Activated CD8-positive, alpha-beta T cell treated with anti-CD3 and anti-CD28 coated beads, Interleukin-2, amount 10 ng/mL, durations not matched to agents 7 days and 5 days (primary cell): Measurements from ENCODE around the gene MAP3K14. TPM values are rescaled to one million over a fixed set of nuclear protein-coding genes. Genes with fewer than 3 reads are reported as not detected.
A peak's percentile ranks its signal among the peaks of the same experiment; 100 is the strongest.

Experiments
- ATAC-seq: fragments of 150-1000 bp; cut with Tn5 transposase; one replicate; pipeline ENCODE4 v1.10.0; 2021; ENCODE audit warnings: moderate library complexity
- CTCF ChIA-PET: fragments of 350-600 bp; sonication (Branson Sonifier 250); formaldehyde crosslinking; loops from one replicate; lab custom pipeline; 2021; ENCODE audit warnings: antibody characterized with exemption; lab: Charles Lee
- POLR2A ChIA-PET: fragments of 350-600 bp; sonication (Branson Sonifier 250); formaldehyde crosslinking; loops from one replicate; lab custom pipeline; 2021; ENCODE audit warnings: antibody characterized with exemption; lab: Charles Lee
- DNase-seq: peaks from one replicate; pipeline ENCODE4 v3.0.0-alpha.2; 2020
- H3K27ac Mint-ChIP-seq: one replicate; pipeline ENCODE4 v1.8.0; 2021; ENCODE audit warnings: mild to moderate bottlenecking, mixed read lengths
- H3K27me3 Mint-ChIP-seq: one replicate; pipeline ENCODE4 v1.8.0; 2021; ENCODE audit warnings: low read depth, mixed read lengths
- H3K36me3 Mint-ChIP-seq: one replicate; pipeline ENCODE4 v1.8.0; 2021; ENCODE audit warnings: low read depth, mixed read lengths
- H3K4me1 Mint-ChIP-seq: one replicate; pipeline ENCODE4 v1.8.0; 2021; ENCODE audit warnings: low read depth, mixed read lengths
- H3K4me3 Mint-ChIP-seq: one replicate; pipeline ENCODE4 v1.8.0; 2021; ENCODE audit warnings: mild to moderate bottlenecking, mixed read lengths
- H3K9me3 Mint-ChIP-seq: one replicate; pipeline ENCODE4 v1.8.0; 2022; ENCODE audit warnings: mixed read lengths; ENCODE audit not compliant: insufficient read depth
- total RNA-seq, 2 experiments: library from RNA; stranded (reverse); gene quantifications; one replicate each; pipeline ENCODE4 v1.2.3, GENCODE V29; 2021

Gene MAP3K14
- total RNA-seq, 2 experiments from 2014 or later = 17.5 to 23.8 TPM

DNA sequence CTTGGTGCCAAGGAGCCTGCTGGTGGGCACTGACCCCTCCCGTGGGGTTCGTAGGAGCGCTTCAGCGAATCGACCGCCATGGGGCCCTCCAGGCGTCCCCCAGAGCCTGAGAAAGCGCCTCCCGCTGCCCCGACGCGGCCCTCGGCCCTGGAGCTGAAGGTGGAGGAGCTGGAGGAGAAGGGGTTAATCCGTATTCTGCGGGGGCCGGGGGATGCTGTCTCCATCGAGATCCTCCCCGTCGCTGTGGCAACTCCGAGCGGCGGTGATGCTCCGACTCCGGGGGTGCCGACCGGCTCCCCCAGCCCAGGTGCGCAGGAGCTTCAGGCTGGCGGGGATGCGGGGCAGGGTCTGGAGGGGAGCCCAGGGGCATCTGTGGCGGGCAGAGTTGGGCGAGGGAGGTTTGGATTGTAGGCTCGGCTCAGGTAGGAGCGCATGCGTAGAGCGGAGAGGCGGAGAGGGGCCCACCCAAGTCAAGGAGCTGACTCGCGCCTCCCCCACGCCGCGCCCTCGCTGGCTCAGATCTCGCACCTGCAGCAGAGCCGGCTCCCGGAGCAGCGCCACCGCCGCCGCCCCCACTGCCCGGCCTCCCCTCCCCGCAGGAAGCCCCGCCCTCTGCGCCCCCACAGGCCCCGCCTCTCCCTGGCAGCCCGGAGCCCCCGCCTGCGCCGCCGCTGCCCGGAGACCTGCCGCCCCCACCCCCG, 75.3 kb downstream of the MAP3K14 start:
- Mint-ChIP-seq H3K27ac (no peak overlapping the region), H3K4me3 (no peak overlapping the region), H3K27me3 (no peaks in the 10 kb centered on the region), H3K4me1 (peaks cover 48% of the 10 kb centered on the region), H3K36me3 (peaks cover 84% of the 10 kb centered on the region), H3K9me3 (no peaks in the 10 kb centered on the region)
- DNase-seq (no peak), ATAC-seq (no peak)
- POLR2A ChIA-PET = interaction anchor here (1.0 to 1.1 kb wide), 4 partner anchors 9 to 19 kb away, joined by 3 to 5 read pairs (median 4); no protein-coding TSS in a partner anchor
- CTCF ChIA-PET = interaction anchor here (1.3 to 2.6 kb wide), 2 partner anchors 23 to 106 kb away, joined by 3 to 16 read pairs; partner anchors contain the start of gene ACBD4

DNA sequence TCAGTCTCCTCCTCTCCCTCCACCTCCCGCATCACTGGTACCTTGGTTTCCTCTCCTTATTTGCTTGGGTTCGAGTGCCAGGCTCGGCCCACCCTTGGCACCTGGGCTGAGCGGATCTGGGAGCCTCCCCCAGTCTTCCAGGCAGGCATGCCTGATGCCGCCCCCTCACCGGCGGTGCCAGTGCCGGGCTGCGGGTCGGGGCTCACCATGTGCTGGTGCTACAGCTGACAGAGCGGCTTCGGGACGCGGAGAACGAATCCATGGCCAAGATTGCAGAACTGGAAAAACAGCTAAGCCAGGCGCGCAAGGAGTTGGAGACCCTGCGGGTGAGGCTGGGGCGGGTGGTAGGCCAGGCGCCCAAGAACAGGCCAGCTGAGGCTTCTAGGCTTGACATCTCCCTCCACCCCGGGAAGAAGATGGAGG, 75.9 kb downstream of the MAP3K14 start:
- Mint-ChIP-seq H3K27ac (peak overlapping the region; percentile 49), H3K4me3 (no peak overlapping the region), H3K27me3 (no peaks in the 10 kb centered on the region), H3K4me1 (peaks cover 43% of the 10 kb centered on the region), H3K9me3 (no peaks in the 10 kb centered on the region), H3K36me3 (peaks cover 84% of the 10 kb centered on the region)
- DNase-seq (no peak), ATAC-seq (no peak)
- ChIA-PET POLR2A (interaction anchor here (0.6 to 1.1 kb wide), 5 partner anchors 9 to 71 kb away, joined by 3 to 4 read pairs (median 3); no protein-coding TSS in a partner anchor), CTCF (interaction anchor here (0.6 to 1.3 kb wide), 2 partner anchors 103 to 106 kb away, joined by 3 read pairs; partner anchors contain the start of gene ACBD4)

DNA sequence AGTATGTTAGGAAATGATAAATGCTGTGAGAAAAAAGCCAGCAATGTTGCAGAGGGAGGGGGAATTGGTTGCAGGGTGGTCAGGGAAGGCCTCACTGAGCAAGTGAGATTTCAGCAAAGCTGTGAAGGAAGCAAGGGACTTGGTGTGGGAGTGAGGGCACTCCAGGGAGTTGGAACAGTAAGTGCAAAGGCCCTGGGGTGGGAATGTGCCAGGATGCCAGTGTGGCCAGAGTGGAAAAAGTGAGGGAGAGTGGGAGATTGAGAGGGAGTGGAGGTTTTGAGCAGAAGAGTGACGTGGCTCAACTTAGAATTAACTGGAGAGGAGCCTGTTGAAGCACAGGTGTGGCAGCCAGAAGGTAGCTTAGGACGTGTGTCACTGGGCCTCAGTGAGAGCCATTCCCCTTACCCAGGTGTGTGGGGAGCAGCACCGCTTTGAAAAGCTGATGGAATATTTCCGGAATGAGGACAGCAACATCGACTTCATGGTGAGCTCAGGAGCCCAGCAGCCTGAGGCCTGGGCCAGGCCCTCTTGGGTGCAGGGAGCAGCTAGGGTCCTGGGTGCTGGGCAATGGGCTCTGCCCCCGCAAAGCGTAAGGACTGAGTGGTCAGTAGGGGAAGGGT, 78.6 kb downstream of the MAP3K14 start:
- DNase-seq (no peak), ATAC-seq (no peak)
- CTCF ChIA-PET = interaction anchor here (1.0 to 12.9 kb wide), 2 partner anchors 9 to 18 kb away, joined by 3 to 410 read pairs; partner anchors contain the start of gene FMNL1
- H3K36me3 Mint-ChIP-seq = peaks cover 83% of the 10 kb centered on the region
- no peaks in the 10 kb centered on the region for H3K9me3 Mint-ChIP-seq
- H3K27ac Mint-ChIP-seq = peak overlapping the region; percentile 39
- no peak overlapping the region for H3K4me3 Mint-ChIP-seq
- H3K27me3 Mint-ChIP-seq = no peaks in the 10 kb centered on the region
- peaks cover 48% of the 10 kb centered on the region for H3K4me1 Mint-ChIP-seq
- POLR2A ChIA-PET = interaction anchor here (0.8 to 2.2 kb wide), 4 partner anchors 9 to 20 kb away, joined by 3 to 7 read pairs (median 3); partner anchors contain the start of gene FMNL1

DNA sequence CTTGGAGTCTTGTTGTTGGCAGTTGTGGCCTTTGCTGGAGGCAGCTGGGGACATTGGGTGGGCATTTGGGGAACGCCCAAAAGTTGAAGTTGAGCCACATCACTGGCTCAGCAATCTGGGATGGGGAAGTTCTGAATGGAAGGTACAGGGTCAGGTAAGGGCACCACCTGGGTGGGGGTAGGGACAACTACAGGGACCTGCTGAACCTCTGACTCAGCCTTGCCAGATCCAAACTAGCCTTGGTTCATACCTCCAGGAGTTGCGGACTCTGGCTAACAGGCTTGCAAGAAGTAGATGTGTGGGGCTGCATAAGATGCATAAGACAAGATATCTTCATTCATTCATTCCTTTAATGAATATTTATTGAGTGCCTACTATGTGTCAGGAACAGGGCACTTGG, 79.1 kb downstream of the MAP3K14 start:
- CTCF ChIA-PET = interaction anchor here (3.4 to 12.9 kb wide), 2 partner anchors 10 to 18 kb away, joined by 44 to 410 read pairs; partner anchors contain the start of gene FMNL1
- POLR2A ChIA-PET = interaction anchor here (0.8 to 2.2 kb wide), 2 partner anchors 11 to 16 kb away, joined by 3 to 7 read pairs; partner anchors contain the start of gene FMNL1
- H3K36me3 Mint-ChIP-seq = peaks cover 81% of the 10 kb centered on the region
- H3K9me3 Mint-ChIP-seq = no peaks in the 10 kb centered on the region
- H3K4me3 Mint-ChIP-seq = no peak overlapping the region
- peaks cover 48% of the 10 kb centered on the region for H3K4me1 Mint-ChIP-seq
- H3K27me3 Mint-ChIP-seq = no peaks in the 10 kb centered on the region
- peak overlapping the region; percentile 39 for H3K27ac Mint-ChIP-seq
- ATAC-seq (no peak), DNase-seq (no peak)

DNA sequence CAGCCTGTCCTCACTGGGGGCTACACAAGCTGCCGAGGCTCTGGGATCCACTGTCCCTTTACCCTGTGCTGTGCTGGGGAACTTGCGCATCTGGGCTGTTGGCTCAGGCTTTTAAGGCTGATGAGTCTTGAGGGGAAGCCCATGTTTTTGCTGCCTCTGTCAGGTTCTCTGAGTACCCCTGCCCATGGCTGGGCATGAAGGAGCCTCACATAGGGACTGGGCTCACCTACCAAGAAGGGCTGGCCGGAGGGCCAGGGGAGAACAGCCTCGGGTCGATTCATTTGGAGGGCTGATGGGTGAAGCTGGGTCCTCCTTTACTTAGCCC, 80.6 kb downstream of the MAP3K14 start:
- Mint-ChIP-seq H3K9me3 (no peaks in the 10 kb centered on the region), H3K4me3 (no peak overlapping the region), H3K27ac (no peak overlapping the region), H3K4me1 (peaks cover 58% of the 10 kb centered on the region), H3K27me3 (no peaks in the 10 kb centered on the region), H3K36me3 (peaks cover 81% of the 10 kb centered on the region)
- CTCF ChIA-PET = interaction anchor here (1.8 to 12.9 kb wide), 9 partner anchors 9 to 149 kb away, joined by 4 to 410 read pairs (median 13); partner anchors contain the start of genes ACBD4 and FMNL1
- DNase-seq (no peak), ATAC-seq (no peak)
- POLR2A ChIA-PET = interaction anchor here (0.8 to 2.5 kb wide), 5 partner anchors 8 to 17 kb away, joined by 3 to 16 read pairs (median 14); partner anchors contain the start of gene FMNL1

DNA sequence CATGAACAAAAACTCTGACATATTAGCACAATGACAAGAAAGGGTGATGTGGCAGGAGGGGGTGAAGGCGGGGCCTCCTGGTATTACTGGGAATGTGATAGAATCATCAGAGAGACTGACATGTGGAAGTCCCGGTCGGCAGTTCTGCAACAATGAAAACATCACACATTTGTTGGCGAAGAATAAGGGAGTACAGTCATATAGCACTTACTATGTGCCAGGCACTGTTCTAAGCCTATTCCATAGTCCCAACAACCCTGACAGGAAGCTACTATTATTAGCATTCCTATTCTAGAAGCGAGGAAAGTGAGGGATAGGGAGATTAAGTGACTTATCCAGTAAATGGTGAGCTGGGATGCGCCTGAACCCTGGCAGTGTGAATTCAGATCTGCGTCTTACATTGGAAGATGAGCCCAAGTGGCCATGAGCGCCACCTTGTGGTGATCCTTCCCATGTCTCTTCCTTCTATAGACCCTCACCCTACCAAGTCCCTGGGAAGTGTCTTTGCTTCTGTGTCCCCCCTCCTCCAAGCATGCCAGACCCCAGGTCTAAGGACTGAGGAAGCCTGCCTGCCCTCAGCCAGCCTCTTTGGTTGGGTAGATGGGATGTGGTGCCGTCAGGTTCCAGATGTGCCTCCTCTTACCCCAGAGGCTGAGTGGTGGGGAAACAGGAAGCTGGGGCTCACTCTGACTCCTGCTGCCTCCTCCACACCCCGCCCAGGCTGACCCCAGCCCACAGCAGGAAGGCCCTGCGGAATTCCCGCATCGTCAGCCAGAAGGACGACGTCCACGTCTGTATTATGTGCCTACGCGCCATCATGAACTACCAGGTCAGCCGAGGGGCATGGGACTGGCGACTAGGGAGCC, 81.2 kb downstream of the MAP3K14 start:
- ChIA-PET CTCF (interaction anchor here (0.6 to 12.9 kb wide), 18 partner anchors 8 to 149 kb away, joined by 3 to 410 read pairs (median 10); partner anchors contain the start of genes ACBD4, FMNL1 and MAP3K14), POLR2A (interaction anchor here (0.8 to 2.5 kb wide), 8 partner anchors 8 to 174 kb away, joined by 3 to 16 read pairs (median 9); partner anchors contain the start of gene FMNL1)
- H3K4me3 Mint-ChIP-seq = no peak overlapping the region
- H3K27me3 Mint-ChIP-seq = no peaks in the 10 kb centered on the region
- no peaks in the 10 kb centered on the region for H3K9me3 Mint-ChIP-seq
- H3K36me3 Mint-ChIP-seq = peaks cover 77% of the 10 kb centered on the region
- H3K4me1 Mint-ChIP-seq = peaks cover 62% of the 10 kb centered on the region
- DNase-seq (peak; percentile 86), ATAC-seq (peak; percentile 68)
- peak overlapping the region; percentile 60 for H3K27ac Mint-ChIP-seq

DNA sequence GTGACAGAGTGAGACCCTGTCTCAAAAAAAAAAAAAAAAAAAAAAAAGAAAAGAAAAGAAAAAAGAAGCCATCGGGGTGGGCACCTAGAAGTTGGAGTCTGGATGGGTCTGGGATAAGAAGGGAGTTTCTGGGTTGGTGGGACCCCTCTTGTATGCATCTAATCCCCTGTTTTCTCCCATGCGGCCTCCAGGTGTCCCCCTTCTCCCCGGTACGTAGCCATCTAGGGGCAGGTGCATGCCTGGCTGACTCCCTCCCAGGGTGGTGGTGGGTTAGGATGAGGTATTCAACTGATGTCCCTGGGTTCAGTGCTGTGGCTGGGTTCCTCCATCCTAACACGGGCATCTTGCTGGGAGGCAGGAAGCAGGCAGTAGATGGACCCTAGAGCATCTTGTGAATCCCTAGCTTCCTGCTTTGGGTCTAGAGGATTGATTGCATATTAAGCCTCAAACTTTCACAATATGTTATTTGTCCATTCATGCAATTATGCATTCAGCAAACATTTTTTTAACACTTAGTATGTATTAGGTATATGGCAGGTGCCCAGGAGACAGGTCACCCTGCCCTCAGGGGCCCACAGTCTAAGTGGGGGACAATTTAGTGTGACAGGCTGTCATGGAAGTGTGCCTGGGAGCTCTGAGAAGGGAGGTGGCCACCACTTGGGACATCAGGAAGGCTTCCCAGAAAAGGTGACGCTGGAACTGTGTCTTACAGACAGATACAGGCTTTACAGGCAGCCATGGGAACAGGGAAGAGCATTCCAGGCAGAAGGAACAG, 82.0 kb downstream of the MAP3K14 start:
- Mint-ChIP-seq H3K9me3 (no peaks in the 10 kb centered on the region), H3K4me1 (peaks cover 70% of the 10 kb centered on the region), H3K27me3 (no peaks in the 10 kb centered on the region), H3K27ac (peak overlapping the region; percentile 47), H3K4me3 (no peak overlapping the region), H3K36me3 (peaks cover 75% of the 10 kb centered on the region)
- ChIA-PET CTCF (interaction anchor here (0.6 to 12.9 kb wide), 18 partner anchors 7 to 150 kb away, joined by 3 to 410 read pairs (median 10); partner anchors contain the start of genes ACBD4, FMNL1 and MAP3K14), POLR2A (interaction anchor here (0.6 to 2.5 kb wide), 8 partner anchors 9 to 175 kb away, joined by 3 to 16 read pairs (median 8); partner anchors contain the start of gene FMNL1)
- ATAC-seq (peak; percentile 62), DNase-seq (peak; percentile 62)

DNA sequence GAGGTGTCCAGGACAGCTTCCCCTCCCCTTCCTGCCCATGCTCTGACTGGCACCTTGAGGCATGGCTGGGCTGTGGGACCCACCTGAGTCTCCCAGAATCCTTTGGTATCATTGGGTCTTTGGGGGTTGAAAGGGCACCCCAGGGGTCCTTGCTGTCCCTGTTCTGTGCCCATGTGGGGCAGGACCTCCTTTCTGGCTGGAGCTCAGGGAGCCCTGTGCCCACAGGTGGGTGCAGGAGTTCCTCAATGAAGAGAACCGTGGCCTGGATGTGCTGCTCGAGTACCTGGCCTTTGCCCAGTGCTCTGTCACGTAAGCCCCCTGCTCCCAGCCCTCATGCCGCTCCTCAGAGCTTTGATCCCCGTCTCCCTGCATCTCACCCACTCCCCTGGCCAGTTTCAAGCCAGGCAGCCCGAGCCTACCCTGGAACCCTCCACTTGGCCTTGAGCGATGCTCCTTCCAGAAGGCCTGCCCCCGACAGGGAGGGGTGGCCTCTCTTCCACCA, 83.3 kb downstream of the MAP3K14 start:
- peaks cover 77% of the 10 kb centered on the region for H3K4me1 Mint-ChIP-seq
- DNase-seq = no peak
- H3K27me3 Mint-ChIP-seq = no peaks in the 10 kb centered on the region
- peaks cover 65% of the 10 kb centered on the region for H3K36me3 Mint-ChIP-seq
- no peaks in the 10 kb centered on the region for H3K9me3 Mint-ChIP-seq
- ChIA-PET CTCF (interaction anchor here (0.9 to 12.9 kb wide), 4 partner anchors 14 to 98 kb away, joined by 3 to 410 read pairs (median 22); partner anchors contain the start of genes ACBD4, FMNL1 and HEXIM1), POLR2A (interaction anchor here (0.8 to 6.5 kb wide), 3 partner anchors 12 to 15 kb away, joined by 4 to 97 read pairs (median 7); partner anchors contain the start of gene FMNL1)
- H3K4me3 Mint-ChIP-seq = no peak overlapping the region
- H3K27ac Mint-ChIP-seq = peak overlapping the region; percentile 79
- no peak for ATAC-seq

DNA sequence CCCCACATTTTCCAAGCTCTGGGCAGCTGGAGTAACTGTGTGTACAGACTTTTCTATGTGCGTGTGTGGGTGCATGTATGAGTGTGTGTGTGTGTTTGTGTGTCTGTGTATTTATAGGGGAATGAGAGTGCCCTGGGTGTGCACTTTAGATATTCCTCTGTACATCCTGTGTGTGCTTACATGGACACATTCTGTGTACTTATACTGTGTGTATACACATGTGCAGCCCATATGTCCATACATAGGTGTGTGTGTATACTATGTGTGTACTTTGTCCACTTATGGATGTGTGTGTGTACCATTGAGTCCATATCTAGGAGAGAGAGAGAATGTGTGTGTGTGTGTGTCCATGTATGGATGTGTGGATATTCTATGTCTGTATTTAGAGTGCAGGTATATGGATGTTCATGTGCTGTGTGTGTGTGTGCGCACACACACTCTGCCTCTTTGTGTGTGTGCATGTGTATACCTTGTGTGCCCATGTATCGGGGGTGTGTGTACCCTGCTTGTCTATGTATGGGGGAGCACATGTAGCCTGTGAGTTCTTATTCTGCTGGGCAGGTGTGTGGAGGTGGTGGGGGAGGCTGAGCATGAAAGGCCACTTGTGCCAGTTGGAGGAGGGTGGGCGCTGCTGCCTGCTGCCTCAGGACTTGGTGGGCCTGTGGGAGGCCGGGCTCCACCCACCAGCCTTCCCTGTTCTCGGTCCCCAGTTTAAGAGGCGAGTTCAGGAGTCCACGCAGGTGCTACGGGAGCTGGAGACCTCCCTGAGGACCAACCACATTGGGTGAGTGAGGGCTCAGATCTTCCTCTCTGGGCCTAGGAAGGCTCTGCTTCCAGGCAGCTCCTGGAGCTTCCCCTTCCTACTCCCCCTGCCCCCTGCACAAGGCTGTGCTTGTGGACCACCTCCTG, 84.1 kb downstream of the MAP3K14 start:
- ATAC-seq = no peak
- CTCF ChIA-PET = interaction anchor here (0.6 to 12.9 kb wide), 10 partner anchors 13 to 152 kb away, joined by 3 to 410 read pairs (median 4); partner anchors contain the start of genes ACBD4, FMNL1 and HEXIM1
- Mint-ChIP-seq H3K4me3 (no peak overlapping the region), H3K36me3 (peaks cover 64% of the 10 kb centered on the region), H3K9me3 (no peaks in the 10 kb centered on the region), H3K4me1 (peaks cover 79% of the 10 kb centered on the region), H3K27ac (peak overlapping the region; percentile 79), H3K27me3 (no peaks in the 10 kb centered on the region)
- POLR2A ChIA-PET = interaction anchor here (0.6 to 6.5 kb wide), 6 partner anchors 8 to 141 kb away, joined by 3 to 97 read pairs (median 4); partner anchors contain the start of gene FMNL1
- DNase-seq = no peak
